HG03460 (cell line): ENCODE data around the gene KCTD1.
"Not testable (repeated sequence)": the region's sequence is repeated elsewhere in the genome, so short reads cannot be mapped to it uniquely, and the experiment has no call there.

Experiments used
- ATAC-seq: cut with Tn5 transposase; IDR thresholded peaks from one replicate; pipeline ENCODE4 v1.9.1; 2021; ENCODE audit not compliant: unreplicated experiment

Gene KCTD1

GRCh38 chr18:26459884-26460283 lies 88.5 kb downstream of the KCTD1 start:
- ATAC-seq: no peak

GRCh38 chr18:26459340-26459739 lies 89.0 kb downstream of the KCTD1 start:
- no peak for ATAC-seq

GRCh38 chr18:26458526-26459232 lies 89.7 kb downstream of the KCTD1 start:
- peak; percentile 50 for ATAC-seq

GRCh38 chr18:26457611-26458353 lies 90.6 kb downstream of the KCTD1 start:
- no peak for ATAC-seq

- ATAC-seq: no peak
Observed at GRCh38 chr18:26457195-26457594, 91.2 kb downstream of the KCTD1 start.

- ATAC-seq: no peak
Observed at GRCh38 chr18:26456070-26456491, 92.3 kb downstream of the KCTD1 start.

- ATAC-seq: no peak
Observed at GRCh38 chr18:26455639-26456038, 92.7 kb downstream of the KCTD1 start.

- ATAC-seq: no peak
Observed at GRCh38 chr18:26454616-26455015, 93.7 kb downstream of the KCTD1 start.

GRCh38 chr18:26454192-26454591 lies 94.2 kb downstream of the KCTD1 start:
- no peak for ATAC-seq

- peak; percentile 58 for ATAC-seq
Observed at GRCh38 chr18:26453386-26453901, 94.9 kb downstream of the KCTD1 start.

GRCh38 chr18:26450989-26451682 lies 97.2 kb downstream of the KCTD1 start:
- ATAC-seq: no peak

GRCh38 chr18:26448714-26449159 lies 99.6 kb downstream of the KCTD1 start:
- no peak for ATAC-seq

- ATAC-seq: no peak
Observed at GRCh38 chr18:26443853-26444252, 104.5 kb downstream of the KCTD1 start.

GRCh38 chr18:26442126-26442525 lies 106.2 kb downstream of the KCTD1 start:
- no peak for ATAC-seq

GRCh38 chr18:26440644-26441043 lies 107.7 kb downstream of the KCTD1 start:
- ATAC-seq: no peak

GRCh38 chr18:26439537-26439936 lies 108.8 kb downstream of the KCTD1 start:
- no peak for ATAC-seq

GRCh38 chr18:26438980-26439379 lies 109.4 kb downstream of the KCTD1 start:
- peak; percentile 100 for ATAC-seq

- not testable (repeated sequence) for ATAC-seq
Observed at GRCh38 chr18:26437634-26438033, 110.7 kb downstream of the KCTD1 start.

GRCh38 chr18:26436176-26437051 lies 111.9 kb downstream of the KCTD1 start:
- ATAC-seq: no peak

- ATAC-seq: no peak
Observed at GRCh38 chr18:26435415-26436095, 112.8 kb downstream of the KCTD1 start.
